ENCODE measurements around the gene LDB3.

The LDB3 gene

DNA sequence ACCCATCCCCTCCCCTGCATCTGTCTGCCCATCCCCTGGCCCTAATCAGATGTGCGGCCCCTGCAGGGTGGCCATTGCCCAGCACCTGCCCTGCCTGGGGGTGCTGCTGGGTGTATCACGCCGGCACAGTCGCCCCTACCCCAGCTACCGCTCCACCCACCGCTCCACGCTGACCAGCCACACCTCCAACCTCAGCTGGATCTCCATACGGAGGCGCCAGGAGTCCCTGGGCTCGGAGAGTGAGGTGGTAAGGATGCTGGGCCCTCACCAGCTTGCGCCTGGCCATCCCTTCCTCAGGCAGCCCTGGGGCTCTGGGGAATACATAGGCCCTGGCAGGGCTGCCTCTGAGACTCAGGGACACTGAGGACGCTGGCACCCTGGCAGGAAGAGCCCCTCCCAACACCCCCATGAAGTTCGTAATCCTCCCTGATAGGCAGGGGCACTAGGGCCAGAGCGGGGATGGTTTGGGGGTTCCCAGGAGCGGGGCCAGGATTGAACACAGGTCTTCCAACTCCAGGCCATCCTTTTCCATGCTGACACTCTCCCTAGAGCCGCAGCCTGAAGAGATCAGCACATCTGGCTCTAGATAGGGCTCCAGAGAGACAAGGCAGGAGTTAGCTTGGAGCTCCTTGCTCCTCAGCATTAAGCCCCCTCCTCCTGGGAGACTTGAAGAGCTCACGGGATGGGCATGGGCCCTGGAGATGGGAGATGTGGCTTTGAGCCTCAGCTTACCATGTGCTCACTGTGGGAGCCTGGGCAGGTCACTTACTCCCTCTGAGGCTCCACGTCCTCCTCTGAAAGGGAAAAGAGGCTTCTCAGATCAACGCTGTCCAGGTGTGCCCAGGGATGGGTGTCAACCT lies 5.9 kb upstream of the LDB3 start:
- H3K27me3 ChIP-seq (ENCODE audit: insufficient read depth, low read length), result peaks cover 16% of the 10 kb centered on the region; the same call in 1 of the 2 replicates
- H3K4me1 ChIP-seq (ENCODE audit: insufficient read depth, low read length, severe bottlenecking), result no peaks in the 10 kb centered on the region
- H3K27ac ChIP-seq (ENCODE audit: low read depth, low read length, poor library complexity, severe bottlenecking), result no peak overlapping the region
- no peak overlapping the region for H3K4me3 ChIP-seq (ENCODE audit: low read depth, low read length, poor library complexity, severe bottlenecking)
- no peaks in the 10 kb centered on the region for H3F3A ChIP-seq (ENCODE audit: insufficient read depth, low read length)
- no peaks in the 10 kb centered on the region for H3K79me2 ChIP-seq (ENCODE audit: insufficient read depth, low read length)
- no peaks in the 10 kb centered on the region for H4K20me1 ChIP-seq (ENCODE audit: insufficient read depth, low read length)
- H3K9ac ChIP-seq (ENCODE audit: low read length), result no peak overlapping the region
- H2AFZ ChIP-seq (ENCODE audit: low read length), result no peak overlapping the region
- TF ChIP-seq, protein P1, sequence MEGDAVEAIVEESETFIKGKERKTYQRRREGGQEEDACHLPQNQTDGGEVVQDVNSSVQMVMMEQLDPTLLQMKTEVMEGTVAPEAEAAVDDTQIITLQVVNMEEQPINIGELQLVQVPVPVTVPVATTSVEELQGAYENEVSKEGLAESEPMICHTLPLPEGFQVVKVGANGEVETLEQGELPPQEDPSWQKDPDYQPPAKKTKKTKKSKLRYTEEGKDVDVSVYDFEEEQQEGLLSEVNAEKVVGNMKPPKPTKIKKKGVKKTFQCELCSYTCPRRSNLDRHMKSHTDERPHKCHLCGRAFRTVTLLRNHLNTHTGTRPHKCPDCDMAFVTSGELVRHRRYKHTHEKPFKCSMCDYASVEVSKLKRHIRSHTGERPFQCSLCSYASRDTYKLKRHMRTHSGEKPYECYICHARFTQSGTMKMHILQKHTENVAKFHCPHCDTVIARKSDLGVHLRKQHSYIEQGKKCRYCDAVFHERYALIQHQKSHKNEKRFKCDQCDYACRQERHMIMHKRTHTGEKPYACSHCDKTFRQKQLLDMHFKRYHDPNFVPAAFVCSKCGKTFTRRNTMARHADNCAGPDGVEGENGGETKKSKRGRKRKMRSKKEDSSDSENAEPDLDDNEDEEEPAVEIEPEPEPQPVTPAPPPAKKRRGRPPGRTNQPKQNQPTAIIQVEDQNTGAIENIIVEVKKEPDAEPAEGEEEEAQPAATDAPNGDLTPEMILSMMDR (IDR thresholded peaks at IDR 0.05; ENCODE audit: low read length), result no peak
- TF ChIP-seq EZH2 (IDR thresholded peaks at IDR 0.05; ENCODE audit: borderline replicate concordance, low read length), result no peak
- H3K9me2 ChIP-seq (ENCODE audit: low read depth, low read length), result no peaks in the 10 kb centered on the region
- no peaks in the 10 kb centered on the region for H3K9me3 ChIP-seq (ENCODE audit: low read length)
- H3K36me3 ChIP-seq (ENCODE audit: insufficient read depth, low read length), result no peaks in the 10 kb centered on the region
- H3K4me2 ChIP-seq (ENCODE audit: low read length), result no peak overlapping the region

DNA sequence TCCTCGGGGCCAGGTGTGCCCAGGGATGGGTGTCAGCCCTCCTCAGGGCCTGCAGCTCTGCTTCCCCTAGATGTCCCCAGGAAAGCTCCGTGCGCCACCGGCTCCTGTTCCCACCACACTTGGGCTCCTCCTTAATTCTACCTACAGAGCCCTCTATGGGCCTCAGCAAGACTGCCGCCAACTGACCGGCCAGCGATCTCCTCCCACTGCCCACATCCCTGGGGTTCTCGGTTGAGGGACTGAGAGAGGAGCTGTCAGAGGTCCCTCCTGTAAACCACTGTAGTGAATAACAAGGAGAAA lies 5.3 kb upstream of the LDB3 start:
- H3F3A ChIP-seq (ENCODE audit: insufficient read depth, low read length), result no peaks in the 10 kb centered on the region
- no peaks in the 10 kb centered on the region for H3K9me2 ChIP-seq (ENCODE audit: low read depth, low read length)
- H3K4me2 ChIP-seq (ENCODE audit: low read length), result no peak overlapping the region
- H3K27me3 ChIP-seq (ENCODE audit: insufficient read depth, low read length), result peaks cover 16% of the 10 kb centered on the region; the same call in 1 of the 2 replicates
- H3K4me3 ChIP-seq (ENCODE audit: low read depth, low read length, poor library complexity, severe bottlenecking), result no peak overlapping the region
- no peaks in the 10 kb centered on the region for H3K4me1 ChIP-seq (ENCODE audit: insufficient read depth, low read length, severe bottlenecking)
- TF ChIP-seq EZH2 (IDR thresholded peaks at IDR 0.05; ENCODE audit: borderline replicate concordance, low read length), result no peak
- TF ChIP-seq, protein P1 (IDR thresholded peaks at IDR 0.05; ENCODE audit: low read length), result no peak
- H4K20me1 ChIP-seq (ENCODE audit: insufficient read depth, low read length), result no peaks in the 10 kb centered on the region
- H2AFZ ChIP-seq (ENCODE audit: low read length), result no peak overlapping the region
- no peak overlapping the region for H3K9ac ChIP-seq (ENCODE audit: low read length)
- no peaks in the 10 kb centered on the region for H3K79me2 ChIP-seq (ENCODE audit: insufficient read depth, low read length)
- no peaks in the 10 kb centered on the region for H3K9me3 ChIP-seq (ENCODE audit: low read length)
- no peaks in the 10 kb centered on the region for H3K36me3 ChIP-seq (ENCODE audit: insufficient read depth, low read length)
- no peak overlapping the region for H3K27ac ChIP-seq (ENCODE audit: low read depth, low read length, poor library complexity, severe bottlenecking)

DNA sequence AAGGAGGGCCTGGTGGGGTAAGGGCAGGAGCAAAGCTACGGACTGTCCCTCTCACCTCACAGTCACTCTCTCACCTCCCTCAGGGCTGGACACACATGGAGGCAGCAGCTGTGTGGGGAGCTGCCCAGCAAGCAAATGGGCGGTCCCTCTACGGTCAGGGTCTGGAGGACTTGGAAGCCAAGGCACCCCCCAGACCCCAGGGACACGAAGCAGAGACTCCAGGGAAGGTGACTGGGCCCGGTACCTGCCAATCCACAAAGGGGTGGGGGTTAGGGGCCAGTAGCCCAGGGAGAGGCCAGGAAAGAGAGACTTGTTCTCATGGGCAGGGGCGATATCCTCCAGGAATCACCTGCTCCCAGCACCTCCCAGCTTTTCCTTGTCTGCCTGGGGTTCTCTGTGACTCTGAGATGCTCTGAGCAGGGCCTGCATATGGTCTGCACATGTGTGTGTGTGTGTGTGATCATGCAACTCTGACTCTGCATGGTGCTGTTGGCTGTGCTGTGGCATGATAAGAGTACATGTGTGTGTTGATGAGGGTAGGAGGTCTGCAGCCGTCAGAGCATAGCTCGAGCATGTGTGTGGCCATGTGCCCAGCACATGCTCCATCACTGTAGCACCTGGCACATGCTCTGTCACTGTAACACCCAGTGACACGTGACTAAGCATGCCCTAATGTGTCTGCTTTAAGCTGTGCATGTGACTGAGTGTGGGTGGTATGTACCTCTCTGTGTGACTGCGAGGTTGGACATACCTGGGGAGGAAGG lies 4.6 kb upstream of the LDB3 start:
- Histone ChIP-seq H4K20me1 (ENCODE audit: insufficient read depth, low read length) (no peaks in the 10 kb centered on the region), H3K27ac (ENCODE audit: low read depth, low read length, poor library complexity, severe bottlenecking) (no peak overlapping the region), H3K4me2 (ENCODE audit: low read length) (no peak overlapping the region), H2AFZ (ENCODE audit: low read length) (no peak overlapping the region), H3K4me3 (ENCODE audit: low read depth, low read length, poor library complexity, severe bottlenecking) (no peak overlapping the region), H3K9ac (ENCODE audit: low read length) (no peak overlapping the region), H3K79me2 (ENCODE audit: insufficient read depth, low read length) (no peaks in the 10 kb centered on the region), H3K4me1 (ENCODE audit: insufficient read depth, low read length, severe bottlenecking) (no peaks in the 10 kb centered on the region), H3K27me3 (ENCODE audit: insufficient read depth, low read length) (peaks cover 12% of the 10 kb centered on the region; the same call in 1 of the 2 replicates), H3K36me3 (ENCODE audit: insufficient read depth, low read length) (no peaks in the 10 kb centered on the region), H3K9me3 (ENCODE audit: low read length) (no peaks in the 10 kb centered on the region), H3F3A (ENCODE audit: insufficient read depth, low read length) (no peaks in the 10 kb centered on the region), H3K9me2 (ENCODE audit: low read depth, low read length) (no peaks in the 10 kb centered on the region)
- TF ChIP-seq, protein P1 (IDR thresholded peaks at IDR 0.05; ENCODE audit: low read length), result no peak
- no peak for TF ChIP-seq EZH2 (IDR thresholded peaks at IDR 0.05; ENCODE audit: borderline replicate concordance, low read length)

Measured in OCI-LY1 (cell line).